HepG2 (cell line): ENCODE measurements around the gene STK10. TPM values are rescaled to one million over a fixed set of nuclear protein-coding genes. Genes with fewer than 3 reads are reported as not detected.

ENCODE experiments used
- ATAC-seq: fragments of 200-7000 bp; cut with Tn5 transposase; 3 replicates; pipeline ENCODE4 v1.9.1; 2020; ENCODE audit warnings: mild to moderate bottlenecking, moderate library complexity
- BruUV-seq: library from RNA; stranded (reverse); fragments of 400-500 nt; replicated peaks from 2 replicates; lab custom pipeline; 2021; lab: Mats Ljungman, UMichigan
- CTCF ChIA-PET: fragments of 300-600 bp; formaldehyde crosslinking; extraction: SDS; loops from one replicate; lab custom pipeline; 2021; ENCODE audit warnings: low total read pairs, inconsistent platforms, low intra/inter-chr PET ratio; lab: Yijun Ruan, JAX
- POLR2A ChIA-PET: fragments of 350-600 bp; sonication (Branson Sonifier 250); formaldehyde crosslinking; loops from one replicate; lab custom pipeline; 2020; ENCODE audit warnings: antibody characterized with exemption, inconsistent platforms; lab: Yijun Ruan, JAX
- DNase-seq: peaks from one replicate; pipeline ENCODE4 v3.0.0-alpha.2; 2015; ENCODE audit warnings: low spot score
- FAIRE-seq: peaks from 3 replicates; lab custom pipeline; 2011; peaks lifted over from hg19 to GRCh38; lab: Jason Lieb, UNC
- H2AFZ ChIP-seq: one replicate; pipeline ENCODE4 v1.6.1; 2011; ENCODE audit warnings: low read length, inconsistent platforms
- H3K27ac ChIP-seq: fragments of 300-600 bp; 3 replicates; pipeline ENCODE4 v1.8.0; 2011; ENCODE audit warnings: mixed run types, mild to moderate bottlenecking, mixed read lengths, low read length, inconsistent platforms; ENCODE audit not compliant: insufficient read depth; ENCODE audit errors: extremely low read length
- H3K27me3 ChIP-seq, 2 experiments: fragments of 200-600 bp in 1 of 2; 2 replicates in 1 of 2; 3 replicates in 1 of 2; pipeline versions ENCODE4 v1.6.0 to v1.8.0; 2011; ENCODE audit warnings: low read length in 2 of 2, mild to moderate bottlenecking in 2 of 2, moderate library complexity in 2 of 2, inconsistent platforms in 1 of 2; ENCODE audit not compliant: insufficient read depth in 2 of 2, control insufficient read depth in 1 of 2
- H3K36me3 ChIP-seq, 2 experiments: fragments of 200-600 bp in 1 of 2; replicated peaks in 1 of 2; 2 replicates in 1 of 2; 3 replicates in 1 of 2; pipeline versions ENCODE4 v1.5.1 to v1.8.0; 2011; ENCODE audit warnings: low read length in 2 of 2, inconsistent platforms in 1 of 2; ENCODE audit not compliant: insufficient read depth in 2 of 2, control insufficient read depth in 1 of 2
- H3K4me1 ChIP-seq: 2 replicates; pipeline ENCODE4 v1.5.1; 2012; ENCODE audit warnings: low read length, inconsistent platforms; ENCODE audit not compliant: insufficient read depth
- H3K4me2 ChIP-seq: 2 replicates; pipeline ENCODE4 v1.6.0; 2011; ENCODE audit warnings: low read depth, low read length, inconsistent platforms
- H3K4me3 ChIP-seq, 3 experiments: fragments of 200-600 bp in 1 of 3; sonication (generic), shearing (Covaris generic) in 1 of 3; replicated peaks in 1 of 3; 2 replicates each; pipeline ENCODE4 v1.5.1; 2011 to 2016; ENCODE audit warnings: low read length in 3 of 3, inconsistent platforms in 2 of 3, low read depth in 2 of 3, mild to moderate bottlenecking in 2 of 3, control low read depth in 1 of 3, mixed read lengths in 1 of 3; ENCODE audit not compliant: insufficient read depth in 1 of 3
- H3K79me2 ChIP-seq: one replicate; pipeline ENCODE4 v1.6.1; 2011; ENCODE audit warnings: low read length, inconsistent platforms; ENCODE audit not compliant: insufficient read depth
- H3K9ac ChIP-seq: 2 replicates; pipeline ENCODE4 v1.6.0; 2011; ENCODE audit warnings: mild to moderate bottlenecking, low read depth, low read length, inconsistent platforms; ENCODE audit not compliant: insufficient read depth
- H3K9me3 ChIP-seq: 2 replicates; pipeline ENCODE4 v1.5.1; 2012; ENCODE audit warnings: mild to moderate bottlenecking, low read length
- H4K20me1 ChIP-seq: 2 replicates; pipeline ENCODE4 v1.6.0; 2011; ENCODE audit warnings: inconsistent platforms, mild to moderate bottlenecking, low read length, moderate library complexity; ENCODE audit not compliant: insufficient read depth
- DR1 ChIP-seq: sonication (generic); formaldehyde crosslinking; IDR thresholded peaks from 2 replicates; pipeline ENCODE4 v1.8.0; 2021; ENCODE audit warnings: mild to moderate bottlenecking, missing genetic modification reagents, inconsistent platforms
- MED13 ChIP-seq: sonication (generic); formaldehyde crosslinking; IDR thresholded peaks from 2 replicates; pipeline ENCODE4 v1.5.0; 2020; ENCODE audit warnings: missing genetic modification reagents
- NFYC ChIP-seq: IDR thresholded peaks from 2 replicates; pipeline ENCODE4 v1.6.1; 2016; ENCODE audit warnings: missing genetic modification reagents, missing compliant biosample characterization
- PRPF4 ChIP-seq: fragments of 200-400 bp; formaldehyde crosslinking; IDR thresholded peaks from 2 replicates; pipeline ENCODE4 v1.6.1; 2016; ENCODE audit warnings: low read length, low read depth; ENCODE audit not compliant: poor library complexity, severe bottlenecking
- PTBP1 ChIP-seq: fragments of 200-400 bp; formaldehyde crosslinking; IDR thresholded peaks from 2 replicates; pipeline ENCODE4 v1.6.1; 2018; ENCODE audit warnings: low read length, low read depth; ENCODE audit not compliant: poor library complexity, severe bottlenecking
- REPIN1 ChIP-seq: sonication (generic); formaldehyde crosslinking; IDR thresholded peaks from 2 replicates; pipeline ENCODE4 v1.8.0; 2022; ENCODE audit warnings: missing genetic modification reagents, low read depth, mild to moderate bottlenecking, borderline replicate concordance
- SMAD3 ChIP-seq: sonication (generic); formaldehyde crosslinking; IDR thresholded peaks from 2 replicates; pipeline ENCODE4 v1.4.0; 2020; ENCODE audit warnings: missing genetic modification reagents
- SOX13 ChIP-seq, 3 experiments: fragments of 450-650 bp in 1 of 3; sonication (generic) in 1 of 3; formaldehyde crosslinking in 1 of 3; IDR thresholded peaks in 2 of 3; conservative IDR thresholded peaks in 1 of 3; 2 replicates each; pipeline versions ENCODE4 v1.5.0 to v1.6.1; 2016 to 2020; ENCODE audit warnings: antibody characterized with exemption in 1 of 3, mild to moderate bottlenecking in 1 of 3, missing compliant biosample characterization in 1 of 3, missing genetic modification reagents in 1 of 3, moderate library complexity in 1 of 3
- ZNF234 ChIP-seq: sonication (generic); formaldehyde crosslinking; conservative IDR thresholded peaks from 2 replicates; pipeline ENCODE4 v1.5.1; 2020; ENCODE audit warnings: mild to moderate bottlenecking, missing genetic modification reagents
- ZNF260 ChIP-seq: sonication (generic); formaldehyde crosslinking; IDR thresholded peaks from 2 replicates; pipeline ENCODE4 v1.4.0; 2020; ENCODE audit warnings: missing genetic modification reagents, low read depth, mild to moderate bottlenecking, borderline replicate concordance
- ZNF615 ChIP-seq: sonication (generic); formaldehyde crosslinking; IDR thresholded peaks from 2 replicates; pipeline ENCODE4 v1.5.0; 2020; ENCODE audit warnings: mild to moderate bottlenecking, missing genetic modification reagents, borderline replicate concordance
- ZNF772 ChIP-seq: sonication (generic); formaldehyde crosslinking; IDR thresholded peaks from 2 replicates; pipeline ENCODE4 v1.5.0; 2020; ENCODE audit warnings: mild to moderate bottlenecking, missing genetic modification reagents
- ZNF776 ChIP-seq: sonication (generic); formaldehyde crosslinking; IDR thresholded peaks from 2 replicates; pipeline ENCODE4 v1.4.0; 2020; ENCODE audit warnings: mild to moderate bottlenecking, missing genetic modification reagents
- ZNF788 ChIP-seq: sonication (generic); formaldehyde crosslinking; IDR thresholded peaks from 2 replicates; pipeline ENCODE4 v1.5.0; 2020; ENCODE audit warnings: mild to moderate bottlenecking, missing genetic modification reagents, borderline replicate concordance
- WGBS: methylation state at CpG from one replicate; pipeline ENCODE4 v1.1.6; 2017; ENCODE audit warnings: low lambda C conversion rate; 5-methylcytosine and 5-hydroxymethylcytosine counted together
- in situ Hi-C: cut with HindIII; loops from 2 replicates; pipeline ENCODE4 v1.10.0; 2017; ENCODE audit warnings: low pct_unique_long_range_greater_than_20kb; ENCODE audit not compliant: extremely low pct_ligation_motif_present
- intact Hi-C: fragments of 100-400 bp; cut with micrococcal nuclease; formaldehyde crosslinking; loops from one replicate; pipeline ENCODE4 v1.10.0; 2022; ENCODE audit not compliant: unreplicated experiment
- polyA plus RNA-seq, 8 experiments: library from polyadenylated mRNA; depleted of rRNA in 3 of 8; stranded (reverse) in 7 of 8; unstranded in 1 of 8; fragments of >200 nt; fragmentation: Illumina TruSeq in 4 of 8; extraction: Trizol in 4 of 8; gene quantifications; 2 replicates each; pipeline versions ENCODE4 v1.2.1 to v1.2.3, GENCODE V29; 2011 to 2016; ENCODE audit warnings: low read depth in 4 of 8, missing spikeins in 1 of 8, mixed read lengths in 1 of 8; ENCODE audit not compliant: insufficient read depth in 1 of 8
- total RNA-seq, 5 experiments: library from RNA; depleted of rRNA; stranded (reverse); fragments of >200 nt; fragmentation: Illumina TruSeq; extraction: Trizol; gene quantifications; 2 replicates each; pipeline ENCODE4 v1.2.3, GENCODE V29; 2016; ENCODE audit warnings: low read depth in 1 of 5
- TF ChIP-seq, protein P1 (sequence below): sonication (generic); formaldehyde crosslinking; IDR thresholded peaks from 2 replicates; pipeline ENCODE4 v1.4.0; 2020; ENCODE audit warnings: mild to moderate bottlenecking, missing genetic modification reagents
- TF ChIP-seq, protein P2 (sequence below): sonication (generic); formaldehyde crosslinking; conservative IDR thresholded peaks from 2 replicates; pipeline ENCODE4 v1.4.0; 2020; ENCODE audit warnings: mild to moderate bottlenecking, missing genetic modification reagents, moderate library complexity
- TF ChIP-seq, protein P3 (sequence below): sonication (generic); formaldehyde crosslinking; IDR thresholded peaks from 2 replicates; pipeline ENCODE4 v1.5.1; 2020; ENCODE audit warnings: mild to moderate bottlenecking, missing genetic modification reagents

Gene STK10
- total and polyA plus RNA-seq, 2 of the 13 experiments (the other 11 are each of a cell fraction or from before 2014, with no cell fraction given) = 7.0 to 7.2 TPM

DNA sequence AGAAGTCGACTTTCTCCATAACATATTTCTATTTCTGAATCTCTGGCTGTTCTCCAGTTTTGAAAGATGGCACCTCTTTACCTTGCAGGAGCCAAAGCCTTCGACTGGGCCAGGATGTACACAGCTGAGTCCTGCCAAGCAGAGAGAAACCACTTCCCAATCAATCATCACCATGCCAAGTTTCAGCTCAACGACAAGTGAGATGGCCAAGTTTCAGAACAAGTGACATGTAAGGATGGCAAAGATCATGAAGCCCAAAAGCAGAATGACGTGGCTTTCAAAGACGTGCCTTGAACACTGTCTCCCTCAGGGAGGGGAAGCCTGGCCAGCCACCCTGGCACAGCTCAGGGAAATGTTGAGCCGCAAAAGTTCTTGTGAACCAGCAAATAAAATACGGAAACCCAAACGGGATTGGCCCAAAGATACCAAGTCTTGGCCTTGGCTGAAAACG lies 17.7 kb downstream of the STK10 start (continued):
- TF ChIP-seq ZNF772 = no peak

DNA sequence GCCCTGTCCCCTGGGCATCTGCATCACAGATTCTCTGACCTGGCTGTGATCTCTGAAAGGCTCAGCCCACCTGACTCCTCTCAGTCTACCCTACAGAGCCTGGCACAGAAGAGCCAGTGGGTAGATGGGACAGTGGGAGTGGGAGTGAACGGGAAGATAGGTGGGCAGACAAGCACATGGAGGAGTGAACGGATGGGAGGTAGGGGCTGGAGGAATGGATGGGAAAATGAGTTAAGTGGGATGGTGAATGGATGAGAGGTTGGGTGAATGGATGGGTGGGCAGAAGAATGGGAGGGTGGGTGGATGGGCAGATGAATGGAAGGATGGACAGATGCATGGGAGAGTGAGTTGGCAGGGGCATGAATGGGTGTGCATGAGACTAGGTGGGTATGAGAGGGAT lies 18.8 kb downstream of the STK10 start:
- FAIRE-seq (no peak), ATAC-seq (no peak), DNase-seq (no peak)
- Histone ChIP-seq H3K4me1 (peaks cover 34% of the 10 kb centered on the region), H3K4me2 (no peak overlapping the region), H3K27me3 (no peaks in the 10 kb centered on the region), H3K9me3 (no peaks in the 10 kb centered on the region), H2AFZ (no peak overlapping the region), H3K9ac (no peak overlapping the region), H3K79me2 (no peaks in the 10 kb centered on the region), H3K27ac (no peak overlapping the region), H4K20me1 (no peaks in the 10 kb centered on the region), H3K36me3 (no peaks in the 10 kb centered on the region), H3K4me3 (no peak overlapping the region)
- BruUV-seq = no TSS peak
- 97% methylated on average over 2 of the region's 2 CpGs for WGBS
- POLR2A ChIA-PET = interaction anchor here (0.8 kb wide), 1 partner anchor 19 kb away, joined by 4 read pairs; the partner anchor contains the start of gene STK10
- intact Hi-C loops = no loop called here
- CTCF ChIA-PET = no interaction called here
- in situ Hi-C loops = no loop called here
- TF ChIP-seq SMAD3 (CRISPR knock-in tag) (no peak), MED13 (CRISPR knock-in tag) (no peak), ZNF776 (CRISPR knock-in tag) (no peak), ZNF260 (no peak), SOX13 (IDR thresholded peaks at IDR 0.05) (no peak), SOX13 (CRISPR knock-in tag; conservative IDR thresholded peaks at IDR 0.05 in 1 of 2, IDR thresholded peaks at IDR 0.05 in 1 of 2) (no peak), ZNF788 (CRISPR knock-in tag) (no peak), PRPF4 (no peak), ZNF234 (CRISPR knock-in tag) (no peak), NFYC (CRISPR knock-in tag) (no peak), DR1 (CRISPR knock-in tag) (no peak), REPIN1 (CRISPR knock-in tag) (no peak), ZNF615 (CRISPR knock-in tag) (no peak), PTBP1 (no peak)
- TF ChIP-seq, protein P1, sequence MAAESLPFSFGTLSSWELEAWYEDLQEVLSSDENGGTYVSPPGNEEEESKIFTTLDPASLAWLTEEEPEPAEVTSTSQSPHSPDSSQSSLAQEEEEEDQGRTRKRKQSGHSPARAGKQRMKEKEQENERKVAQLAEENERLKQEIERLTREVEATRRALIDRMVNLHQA (CRISPR knock-in tag) = no peak
- TF ChIP-seq, protein P2, sequence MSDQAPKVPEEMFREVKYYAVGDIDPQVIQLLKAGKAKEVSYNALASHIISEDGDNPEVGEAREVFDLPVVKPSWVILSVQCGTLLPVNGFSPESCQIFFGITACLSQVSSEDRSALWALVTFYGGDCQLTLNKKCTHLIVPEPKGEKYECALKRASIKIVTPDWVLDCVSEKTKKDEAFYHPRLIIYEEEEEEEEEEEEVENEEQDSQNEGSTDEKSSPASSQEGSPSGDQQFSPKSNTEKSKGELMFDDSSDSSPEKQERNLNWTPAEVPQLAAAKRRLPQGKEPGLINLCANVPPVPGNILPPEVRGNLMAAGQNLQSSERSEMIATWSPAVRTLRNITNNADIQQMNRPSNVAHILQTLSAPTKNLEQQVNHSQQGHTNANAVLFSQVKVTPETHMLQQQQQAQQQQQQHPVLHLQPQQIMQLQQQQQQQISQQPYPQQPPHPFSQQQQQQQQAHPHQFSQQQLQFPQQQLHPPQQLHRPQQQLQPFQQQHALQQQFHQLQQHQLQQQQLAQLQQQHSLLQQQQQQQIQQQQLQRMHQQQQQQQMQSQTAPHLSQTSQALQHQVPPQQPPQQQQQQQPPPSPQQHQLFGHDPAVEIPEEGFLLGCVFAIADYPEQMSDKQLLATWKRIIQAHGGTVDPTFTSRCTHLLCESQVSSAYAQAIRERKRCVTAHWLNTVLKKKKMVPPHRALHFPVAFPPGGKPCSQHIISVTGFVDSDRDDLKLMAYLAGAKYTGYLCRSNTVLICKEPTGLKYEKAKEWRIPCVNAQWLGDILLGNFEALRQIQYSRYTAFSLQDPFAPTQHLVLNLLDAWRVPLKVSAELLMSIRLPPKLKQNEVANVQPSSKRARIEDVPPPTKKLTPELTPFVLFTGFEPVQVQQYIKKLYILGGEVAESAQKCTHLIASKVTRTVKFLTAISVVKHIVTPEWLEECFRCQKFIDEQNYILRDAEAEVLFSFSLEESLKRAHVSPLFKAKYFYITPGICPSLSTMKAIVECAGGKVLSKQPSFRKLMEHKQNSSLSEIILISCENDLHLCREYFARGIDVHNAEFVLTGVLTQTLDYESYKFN (CRISPR knock-in tag) = no peak
- TF ChIP-seq, protein P3, sequence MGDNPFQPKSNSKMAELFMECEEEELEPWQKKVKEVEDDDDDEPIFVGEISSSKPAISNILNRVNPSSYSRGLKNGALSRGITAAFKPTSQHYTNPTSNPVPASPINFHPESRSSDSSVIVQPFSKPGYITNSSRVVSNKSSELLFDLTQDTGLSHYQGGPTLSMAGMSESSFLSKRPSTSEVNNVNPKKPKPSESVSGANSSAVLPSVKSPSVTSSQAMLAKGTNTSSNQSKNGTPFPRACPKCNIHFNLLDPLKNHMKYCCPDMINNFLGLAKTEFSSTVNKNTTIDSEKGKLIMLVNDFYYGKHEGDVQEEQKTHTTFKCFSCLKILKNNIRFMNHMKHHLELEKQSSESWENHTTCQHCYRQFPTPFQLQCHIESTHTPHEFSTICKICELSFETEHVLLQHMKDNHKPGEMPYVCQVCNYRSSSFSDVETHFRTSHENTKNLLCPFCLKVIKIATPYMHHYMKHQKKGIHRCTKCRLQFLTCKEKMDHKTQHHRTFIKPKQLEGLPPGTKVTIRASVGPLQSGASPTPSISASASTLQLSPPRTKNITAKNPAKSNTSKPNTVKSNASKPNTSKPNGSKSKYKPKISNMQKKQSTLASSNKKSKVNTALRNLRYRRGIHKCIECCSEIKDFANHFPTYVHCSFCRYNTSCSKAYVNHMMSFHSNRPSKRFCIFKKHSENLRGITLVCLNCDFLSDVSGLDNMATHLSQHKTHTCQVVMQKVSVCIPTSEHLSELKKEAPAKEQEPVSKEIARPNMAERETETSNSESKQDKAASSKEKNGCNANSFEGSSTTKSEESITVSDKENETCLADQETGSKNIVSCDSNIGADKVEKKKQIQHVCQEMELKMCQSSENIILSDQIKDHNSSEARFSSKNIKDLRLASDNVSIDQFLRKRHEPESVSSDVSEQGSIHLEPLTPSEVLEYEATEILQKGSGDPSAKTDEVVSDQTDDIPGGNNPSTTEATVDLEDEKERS (CRISPR knock-in tag) = no peak
- TF ChIP-seq, all 625 proteins: peak for 0
